ENCODE results near the gene RGS17.

Gene RGS17

DNA sequence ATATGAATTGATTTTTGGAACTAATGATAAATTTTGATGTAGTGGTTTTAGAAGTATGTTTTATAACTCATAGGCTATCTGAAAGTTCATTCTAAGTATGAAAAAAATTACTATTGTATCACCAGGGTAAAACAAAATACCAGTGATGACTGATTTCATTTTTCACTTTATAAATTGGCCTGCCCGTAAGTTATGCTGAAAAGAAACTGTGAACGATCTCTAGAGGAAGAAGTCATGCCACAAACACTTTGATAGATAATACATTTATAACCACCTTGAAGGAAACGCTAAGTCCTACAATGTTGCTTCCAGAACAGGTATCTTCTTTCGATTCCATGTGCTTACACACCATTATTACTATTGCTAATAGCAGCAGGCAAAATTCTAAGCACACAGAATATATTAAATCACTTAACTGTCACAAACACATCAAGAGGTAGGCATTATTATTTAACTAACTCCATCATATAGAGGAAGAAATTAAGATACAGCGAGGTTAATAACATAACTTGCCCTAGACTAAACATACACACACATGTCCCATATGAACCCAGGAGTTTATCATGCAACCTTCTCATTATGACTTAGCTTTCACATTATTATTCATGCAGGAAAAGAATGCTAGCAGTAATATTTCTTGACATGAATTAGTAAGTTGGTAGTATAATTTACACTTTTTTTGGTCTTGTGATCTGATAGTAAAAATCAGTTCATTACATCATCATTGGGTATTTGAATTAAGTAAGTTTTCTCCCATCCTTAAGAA lies 44.7 kb downstream of the RGS17 start:
- DNase-seq (ENCODE audit: low read depth in 1 of 2, low spot score in 1 of 2), result no peak
- H3K27ac ChIP-seq (replicated peaks), result no peak overlapping the region
- TF ChIP-seq CTCF (IDR thresholded peaks at IDR 0.05; ENCODE audit: insufficient read depth, low read length) (no peak), POLR2AphosphoS5 (IDR thresholded peaks at IDR 0.05; ENCODE audit: low read depth) (no peak), GABPA (IDR thresholded peaks at IDR 0.05; ENCODE audit: low read depth) (no peak), SPI1 (IDR thresholded peaks at IDR 0.05; ENCODE audit: borderline replicate concordance, low read depth) (no peak)
- TF ChIP-seq, protein P1, sequence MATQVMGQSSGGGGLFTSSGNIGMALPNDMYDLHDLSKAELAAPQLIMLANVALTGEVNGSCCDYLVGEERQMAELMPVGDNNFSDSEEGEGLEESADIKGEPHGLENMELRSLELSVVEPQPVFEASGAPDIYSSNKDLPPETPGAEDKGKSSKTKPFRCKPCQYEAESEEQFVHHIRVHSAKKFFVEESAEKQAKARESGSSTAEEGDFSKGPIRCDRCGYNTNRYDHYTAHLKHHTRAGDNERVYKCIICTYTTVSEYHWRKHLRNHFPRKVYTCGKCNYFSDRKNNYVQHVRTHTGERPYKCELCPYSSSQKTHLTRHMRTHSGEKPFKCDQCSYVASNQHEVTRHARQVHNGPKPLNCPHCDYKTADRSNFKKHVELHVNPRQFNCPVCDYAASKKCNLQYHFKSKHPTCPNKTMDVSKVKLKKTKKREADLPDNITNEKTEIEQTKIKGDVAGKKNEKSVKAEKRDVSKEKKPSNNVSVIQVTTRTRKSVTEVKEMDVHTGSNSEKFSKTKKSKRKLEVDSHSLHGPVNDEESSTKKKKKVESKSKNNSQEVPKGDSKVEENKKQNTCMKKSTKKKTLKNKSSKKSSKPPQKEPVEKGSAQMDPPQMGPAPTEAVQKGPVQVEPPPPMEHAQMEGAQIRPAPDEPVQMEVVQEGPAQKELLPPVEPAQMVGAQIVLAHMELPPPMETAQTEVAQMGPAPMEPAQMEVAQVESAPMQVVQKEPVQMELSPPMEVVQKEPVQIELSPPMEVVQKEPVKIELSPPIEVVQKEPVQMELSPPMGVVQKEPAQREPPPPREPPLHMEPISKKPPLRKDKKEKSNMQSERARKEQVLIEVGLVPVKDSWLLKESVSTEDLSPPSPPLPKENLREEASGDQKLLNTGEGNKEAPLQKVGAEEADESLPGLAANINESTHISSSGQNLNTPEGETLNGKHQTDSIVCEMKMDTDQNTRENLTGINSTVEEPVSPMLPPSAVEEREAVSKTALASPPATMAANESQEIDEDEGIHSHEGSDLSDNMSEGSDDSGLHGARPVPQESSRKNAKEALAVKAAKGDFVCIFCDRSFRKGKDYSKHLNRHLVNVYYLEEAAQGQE (IDR thresholded peaks at IDR 0.05; ENCODE audit: insufficient replicate concordance, low read depth), result no peak

DNA sequence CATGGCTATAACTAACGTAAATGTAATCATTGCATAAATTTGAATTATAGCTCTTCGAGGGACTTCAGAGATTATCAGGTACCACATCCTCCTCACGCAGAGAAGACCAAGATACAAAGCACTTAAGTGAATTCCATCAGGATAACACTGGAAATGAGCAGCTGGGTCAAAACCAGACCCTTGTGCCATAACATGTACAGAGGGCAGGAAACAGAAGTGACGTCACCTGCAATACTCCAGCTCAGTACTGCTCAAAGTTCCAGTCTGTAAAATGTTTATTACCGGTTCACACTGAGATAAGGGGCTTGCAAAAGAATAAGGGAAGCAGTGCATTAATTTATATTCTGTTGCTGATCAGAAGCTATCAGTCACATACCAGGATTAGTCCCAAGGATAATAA lies 45.8 kb downstream of the RGS17 start:
- Histone ChIP-seq H3K27me3 (ENCODE audit: insufficient read depth, poor library complexity, severe bottlenecking) (no peaks in the 10 kb centered on the region), H3K27ac (replicated peaks) (no peak overlapping the region), H3K4me3 (replicated peaks; ENCODE audit: insufficient read depth, low read length) (no peak overlapping the region)
- TF ChIP-seq POLR2AphosphoS5 (IDR thresholded peaks at IDR 0.05; ENCODE audit: low read depth) (no peak), CTCF (IDR thresholded peaks at IDR 0.05; ENCODE audit: insufficient read depth, low read length) (no peak), GABPA (IDR thresholded peaks at IDR 0.05; ENCODE audit: low read depth) (no peak), SPI1 (IDR thresholded peaks at IDR 0.05; ENCODE audit: borderline replicate concordance, low read depth) (no peak)
- TF ChIP-seq, protein P1 (IDR thresholded peaks at IDR 0.05; ENCODE audit: insufficient replicate concordance, low read depth), result no peak
- DNase-seq (ENCODE audit: low read depth in 1 of 2, low spot score in 1 of 2), result no peak

More for the DNA sequence above, 44.7 kb downstream of the RGS17 start:
- H3K27me3 ChIP-seq (ENCODE audit: insufficient read depth, poor library complexity, severe bottlenecking), result no peaks in the 10 kb centered on the region
- no peak overlapping the region for H3K4me3 ChIP-seq (replicated peaks; ENCODE audit: insufficient read depth, low read length)

GRCh38 chr6:153084393-153084792 lies 46.7 kb downstream of the RGS17 start:
- no peak for TF ChIP-seq SPI1 (IDR thresholded peaks at IDR 0.05; ENCODE audit: borderline replicate concordance, low read depth)
- TF ChIP-seq, protein P1 (IDR thresholded peaks at IDR 0.05; ENCODE audit: insufficient replicate concordance, low read depth), result no peak
- TF ChIP-seq CTCF (IDR thresholded peaks at IDR 0.05; ENCODE audit: insufficient read depth, low read length), result no peak
- no peak for TF ChIP-seq POLR2AphosphoS5 (IDR thresholded peaks at IDR 0.05; ENCODE audit: low read depth)
- TF ChIP-seq GABPA (IDR thresholded peaks at IDR 0.05; ENCODE audit: low read depth), result no peak
- no peak for DNase-seq (ENCODE audit: low read depth in 1 of 2, low spot score in 1 of 2)
- H3K27me3 ChIP-seq (ENCODE audit: insufficient read depth, poor library complexity, severe bottlenecking), result no peaks in the 10 kb centered on the region
- H3K27ac ChIP-seq (replicated peaks), result no peak overlapping the region
- no peak overlapping the region for H3K4me3 ChIP-seq (replicated peaks; ENCODE audit: insufficient read depth, low read length)

Measured in HL-60 (cell line).